ENCODE measurements around the gene ETS1. TPM values are rescaled to one million over a fixed set of nuclear protein-coding genes. Genes with fewer than 3 reads are reported as not detected.
A peak's percentile ranks its signal among the peaks of the same experiment; 100 is the strongest.

Gene ETS1
- total RNA-seq, 2 donors from 2014 or later = 61.0 to 62.5 TPM

- intact Hi-C loops (cut with DNase I) = loop anchor here in 1 of 2 donors (10.0 kb wide), 1 partner anchor 49 kb away; no protein-coding TSS in a partner anchor
- DNase-seq (ENCODE audit: low spot score) = no peak
Observed at GRCh38 chr11:128513915-128514681, 73.3 kb downstream of the ETS1 start.

DNA sequence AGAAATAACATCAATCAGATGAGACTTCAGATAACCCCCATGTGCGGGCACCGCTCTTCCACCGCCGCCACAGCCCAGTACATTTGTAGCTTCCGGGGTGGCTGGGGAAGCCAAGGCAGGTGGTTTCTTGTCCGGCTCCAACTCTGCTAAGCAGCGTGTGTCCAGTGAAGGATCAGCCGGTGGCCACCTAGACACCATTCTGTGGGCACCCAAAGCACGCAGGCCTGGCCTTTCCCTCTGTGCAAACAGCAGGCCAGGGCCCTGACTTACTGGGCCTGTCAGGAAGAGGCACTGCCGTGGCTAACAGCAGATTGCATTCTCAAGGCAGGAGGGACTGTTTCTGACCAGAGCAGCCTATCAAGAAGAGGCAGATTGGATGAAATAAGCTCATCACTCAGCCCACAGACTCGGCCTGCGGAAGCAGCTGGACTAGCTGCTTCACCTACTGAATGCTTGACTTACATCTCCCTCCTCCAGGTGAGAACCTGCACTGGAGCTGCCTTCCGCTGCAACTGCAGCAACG is 74.8 kb downstream of the ETS1 start:
- no peak for DNase-seq (ENCODE audit: low spot score)
- intact Hi-C loops (cut with DNase I) = loop anchor here in 1 of 2 donors (10.0 kb wide), 1 partner anchor 48 kb away; no protein-coding TSS in a partner anchor

- DNase-seq (ENCODE audit: low spot score) = no peak
- intact Hi-C loops (cut with DNase I) = loop anchor here in 1 of 2 donors (10.0 kb wide), 1 partner anchor 47 kb away; no protein-coding TSS in a partner anchor
Observed at GRCh38 chr11:128511712-128512111, 75.6 kb downstream of the ETS1 start.

DNA sequence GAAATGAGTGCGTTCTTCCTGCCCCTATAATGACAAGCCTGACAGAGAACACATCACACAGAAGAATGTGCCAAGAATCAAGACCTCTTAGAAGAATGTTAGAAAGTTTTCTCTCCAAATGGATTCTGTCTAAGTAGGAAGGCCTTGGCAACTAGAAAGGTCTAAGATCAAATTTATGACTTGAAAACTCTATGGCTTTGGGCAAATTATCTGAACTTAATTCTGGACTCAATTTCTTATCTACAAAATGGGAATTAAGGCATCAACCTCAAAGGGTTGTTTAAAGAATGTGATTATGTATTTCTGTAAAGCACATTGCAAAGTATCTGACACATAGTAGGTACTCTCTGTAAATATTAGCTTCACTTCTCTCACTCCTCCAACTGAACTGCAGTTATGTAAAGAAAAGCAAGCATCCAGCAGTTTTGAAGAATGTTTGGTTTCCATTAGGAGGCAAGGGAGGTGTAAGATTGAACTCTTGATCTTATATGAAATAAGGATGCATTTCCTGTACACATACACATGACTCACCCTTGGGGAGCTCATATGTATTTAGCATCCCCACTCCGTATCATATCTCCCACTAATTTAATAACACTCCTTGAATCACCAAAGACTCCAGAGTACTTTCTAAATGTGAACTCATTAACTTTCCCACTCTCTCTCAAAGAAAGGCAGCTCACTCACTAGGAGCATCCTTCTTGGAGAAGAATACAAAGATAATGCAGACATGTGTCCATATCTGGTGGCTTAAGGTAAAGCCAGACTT is 77.6 kb downstream of the ETS1 start:
- intact Hi-C loops (cut with DNase I) = loop anchor here in 1 of 2 donors (10.0 kb wide), 1 partner anchor 45 kb away; no protein-coding TSS in a partner anchor
- no peak for DNase-seq (ENCODE audit: low spot score)

DNA sequence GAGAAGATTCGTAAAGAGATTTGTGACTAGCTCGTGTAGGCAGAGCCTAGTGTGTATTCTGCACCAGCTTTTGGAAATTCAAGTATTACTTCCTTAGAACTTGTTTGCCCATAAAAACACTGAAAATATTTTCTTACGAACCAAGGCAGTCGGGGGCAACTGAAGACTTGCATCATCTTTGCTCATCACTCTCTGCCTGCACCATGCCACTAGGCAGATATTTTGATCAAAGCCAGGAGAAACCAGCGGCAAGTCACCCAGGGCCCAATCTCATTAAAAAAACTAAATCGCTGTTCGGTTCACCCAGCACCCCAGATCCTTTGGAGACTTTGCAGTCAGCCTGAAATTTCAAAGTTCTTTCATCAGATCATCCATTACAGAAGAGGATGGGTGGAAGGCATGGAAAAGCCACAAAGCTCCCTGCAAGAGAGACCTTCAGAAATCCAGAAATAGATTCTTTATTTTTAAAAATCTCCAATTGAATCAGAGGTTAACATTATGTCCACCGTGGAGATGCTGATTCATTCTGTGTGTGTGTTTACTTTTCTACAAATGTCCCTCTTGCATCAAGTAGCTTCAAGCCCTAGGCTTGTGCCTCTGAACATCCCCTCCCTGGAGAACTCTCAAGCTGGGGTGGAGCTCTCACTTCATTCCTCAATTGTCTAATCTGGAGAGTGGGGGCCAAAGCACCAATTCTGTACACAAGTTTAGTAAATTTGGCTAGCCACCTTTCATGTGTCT is 78.4 kb downstream of the ETS1 start:
- intact Hi-C loops (cut with DNase I) = no loop called here
- DNase-seq (ENCODE audit: low spot score) = no peak

- intact Hi-C loops (cut with DNase I) = no loop called here
- no peak for DNase-seq (ENCODE audit: low spot score)
Observed at GRCh38 chr11:128507936-128508335, 79.4 kb downstream of the ETS1 start.

DNA sequence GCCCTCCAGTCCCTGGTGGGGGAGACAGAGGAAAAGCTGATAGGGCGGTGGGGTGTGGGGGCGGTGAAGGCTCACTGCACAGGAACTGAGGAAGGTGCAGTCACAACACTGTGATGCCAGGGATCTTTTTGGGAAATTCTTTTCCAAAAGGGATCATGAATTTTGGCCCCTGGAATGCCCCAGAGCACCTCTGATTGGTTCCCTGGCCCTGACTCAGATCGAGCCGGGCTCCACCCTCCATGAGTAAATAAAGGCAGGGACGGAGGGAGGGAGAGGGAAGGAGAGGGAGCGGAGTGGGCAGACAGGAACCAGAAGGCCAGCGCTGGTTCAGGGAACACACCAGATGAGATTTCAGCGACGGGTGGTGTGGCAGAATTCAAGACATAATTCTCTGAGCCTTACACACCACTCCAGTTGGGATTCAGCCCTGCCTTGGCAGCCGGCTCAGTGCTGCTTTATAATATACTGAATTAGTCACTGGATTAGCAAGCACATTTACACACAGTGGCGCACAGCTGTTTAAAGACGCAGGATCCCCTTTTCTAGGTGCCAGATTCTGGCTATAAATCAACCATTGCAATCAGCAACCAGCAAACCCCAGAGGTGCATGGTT is 80.3 kb downstream of the ETS1 start:
- peak; percentile 97 for DNase-seq (ENCODE audit: low spot score)
- intact Hi-C loops (cut with DNase I) = no loop called here

- DNase-seq (ENCODE audit: low spot score) = no peak
- intact Hi-C loops (cut with DNase I) = no loop called here
Observed at GRCh38 chr11:128506356-128506755, 81.0 kb downstream of the ETS1 start.

DNA sequence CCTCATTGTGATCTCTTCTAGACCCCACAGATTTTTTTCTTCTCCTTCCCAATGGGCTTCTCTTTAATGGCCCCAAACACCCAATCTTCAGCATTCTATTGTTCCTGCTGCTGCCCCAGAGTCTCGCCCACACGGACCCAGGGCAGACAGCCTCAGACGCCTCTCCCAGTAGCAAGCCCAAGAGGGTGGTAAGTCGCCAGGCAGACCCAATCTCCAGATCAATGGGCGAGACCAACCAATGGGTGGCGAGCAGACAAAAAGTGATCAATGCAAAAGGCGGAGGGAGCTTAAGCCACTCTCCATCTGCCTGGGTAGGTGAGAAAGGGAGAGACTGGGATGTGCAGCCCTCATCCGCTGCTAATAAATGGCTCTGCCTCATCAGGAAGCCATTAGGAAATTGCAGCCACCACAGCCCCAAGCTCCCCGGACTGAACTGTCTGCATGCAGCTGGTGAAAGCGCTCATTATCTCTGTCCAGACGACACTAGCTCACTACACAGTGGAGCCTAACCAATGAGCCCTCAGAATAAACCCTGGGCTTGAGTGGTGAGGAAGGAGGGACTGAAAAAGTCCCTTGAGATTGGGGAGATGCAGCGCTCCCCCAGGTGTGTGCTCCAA is 81.8 kb downstream of the ETS1 start:
- DNase-seq (ENCODE audit: low spot score) = no peak

DNA sequence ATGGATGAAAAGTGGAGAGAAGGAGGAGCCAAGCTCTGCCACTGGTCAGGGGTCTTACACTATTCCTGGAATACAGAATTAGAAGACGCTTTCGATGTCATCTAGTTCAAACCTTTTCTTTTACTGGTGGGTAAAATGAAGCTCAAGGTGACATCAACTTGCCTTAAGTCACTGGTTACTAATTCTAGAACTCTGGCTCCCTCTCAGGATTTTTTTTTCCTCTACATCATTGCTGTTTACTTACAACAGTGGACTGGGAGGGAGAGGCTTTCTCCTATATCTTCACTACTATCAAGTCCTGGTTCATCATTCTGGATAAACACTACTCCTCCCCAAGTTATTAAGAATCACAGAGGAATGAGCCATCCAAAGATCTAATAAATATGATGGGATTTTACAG is 82.9 kb downstream of the ETS1 start:
- DNase-seq (ENCODE audit: low spot score) = no peak
- intact Hi-C loops (cut with DNase I) = no loop called here

More for the DNA sequence above, 81.8 kb downstream of the ETS1 start:
- intact Hi-C loops (cut with DNase I) = loop anchor here in 1 of 2 donors (1.0 kb wide), 1 partner anchor 22 kb away; no protein-coding TSS in a partner anchor

DNA sequence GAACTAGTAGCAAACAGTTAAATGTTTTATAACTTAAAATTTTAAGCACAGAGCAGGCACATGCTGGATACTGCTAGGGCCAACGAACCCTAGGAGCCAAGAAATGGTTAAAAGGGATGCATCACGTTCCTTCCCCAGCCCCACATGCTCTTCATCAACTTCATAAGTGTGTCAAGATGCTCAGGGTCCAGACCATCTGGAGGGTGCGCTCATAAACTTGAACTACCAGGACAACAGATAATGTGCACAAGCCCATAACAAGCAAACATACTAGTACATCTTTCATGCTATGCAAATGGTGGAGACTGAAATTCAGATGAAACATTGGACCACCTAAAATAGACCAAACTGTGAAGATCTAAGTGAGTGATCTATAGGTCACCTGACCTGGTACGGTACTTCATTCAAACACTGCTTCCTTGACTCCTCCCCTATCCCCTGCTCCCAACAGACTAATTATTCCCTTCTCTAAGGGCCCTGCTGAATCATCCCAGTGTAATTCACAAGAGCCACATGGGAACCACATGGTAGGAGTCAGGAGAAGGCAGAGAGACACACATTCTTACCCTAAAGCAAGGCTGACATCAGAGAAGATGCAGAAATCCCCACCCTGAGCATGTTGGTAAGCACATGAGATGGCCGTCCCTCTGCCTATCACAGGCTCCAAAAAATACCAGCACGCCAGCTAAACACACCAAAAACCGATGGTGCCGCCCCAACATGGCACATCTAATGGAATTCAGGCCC is 83.9 kb downstream of the ETS1 start:
- no peak for DNase-seq (ENCODE audit: low spot score)
- intact Hi-C loops (cut with DNase I) = no loop called here

GRCh38 chr11:128502726-128503125 is 84.6 kb downstream of the ETS1 start:
- DNase-seq (ENCODE audit: low spot score) = no peak
- intact Hi-C loops (cut with DNase I) = no loop called here

- intact Hi-C loops (cut with DNase I) = no loop called here
- DNase-seq (ENCODE audit: low spot score) = no peak
Observed at GRCh38 chr11:128501632-128502549, 85.5 kb downstream of the ETS1 start.

DNA sequence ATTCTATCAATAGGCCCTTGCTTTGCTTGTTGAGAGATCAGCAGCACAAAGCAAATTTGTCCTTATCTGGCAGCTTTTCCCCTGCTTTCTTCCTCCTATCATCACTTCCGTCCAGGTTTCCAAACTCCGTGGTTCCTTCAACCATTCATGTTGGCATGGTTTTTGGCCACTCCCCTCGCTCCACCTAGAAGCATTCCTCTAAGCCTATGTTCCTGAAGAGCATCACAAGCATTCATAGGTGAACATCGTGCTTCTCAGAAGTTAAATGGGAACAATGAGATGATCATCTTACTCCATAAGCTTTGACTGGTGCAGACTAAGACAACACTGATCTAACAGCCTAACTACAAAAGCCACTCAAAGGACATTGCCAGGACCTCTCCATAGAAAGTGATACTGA is 86.3 kb downstream of the ETS1 start:
- intact Hi-C loops (cut with DNase I) = no loop called here
- DNase-seq (ENCODE audit: low spot score) = no peak

DNA sequence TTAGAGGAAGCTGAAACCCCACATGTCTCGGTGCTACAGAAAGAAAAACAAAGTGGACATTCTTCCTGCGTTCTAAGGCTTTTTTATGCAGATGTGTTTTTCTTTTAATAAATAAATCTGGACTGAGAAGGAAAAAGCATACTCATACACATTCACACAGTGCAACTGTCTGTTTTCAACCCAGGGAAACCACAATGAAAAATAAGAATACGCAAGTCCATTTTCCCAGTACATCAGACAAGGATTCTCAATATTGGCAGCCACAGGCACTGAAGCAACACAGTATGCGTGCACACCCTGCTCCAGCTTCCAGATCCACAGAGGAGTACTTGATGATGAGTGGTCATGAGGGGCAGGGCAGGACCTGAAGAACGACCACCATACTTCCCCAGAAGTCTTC is 86.9 kb downstream of the ETS1 start:
- no peak for DNase-seq (ENCODE audit: low spot score)
- intact Hi-C loops (cut with DNase I) = no loop called here

DNA sequence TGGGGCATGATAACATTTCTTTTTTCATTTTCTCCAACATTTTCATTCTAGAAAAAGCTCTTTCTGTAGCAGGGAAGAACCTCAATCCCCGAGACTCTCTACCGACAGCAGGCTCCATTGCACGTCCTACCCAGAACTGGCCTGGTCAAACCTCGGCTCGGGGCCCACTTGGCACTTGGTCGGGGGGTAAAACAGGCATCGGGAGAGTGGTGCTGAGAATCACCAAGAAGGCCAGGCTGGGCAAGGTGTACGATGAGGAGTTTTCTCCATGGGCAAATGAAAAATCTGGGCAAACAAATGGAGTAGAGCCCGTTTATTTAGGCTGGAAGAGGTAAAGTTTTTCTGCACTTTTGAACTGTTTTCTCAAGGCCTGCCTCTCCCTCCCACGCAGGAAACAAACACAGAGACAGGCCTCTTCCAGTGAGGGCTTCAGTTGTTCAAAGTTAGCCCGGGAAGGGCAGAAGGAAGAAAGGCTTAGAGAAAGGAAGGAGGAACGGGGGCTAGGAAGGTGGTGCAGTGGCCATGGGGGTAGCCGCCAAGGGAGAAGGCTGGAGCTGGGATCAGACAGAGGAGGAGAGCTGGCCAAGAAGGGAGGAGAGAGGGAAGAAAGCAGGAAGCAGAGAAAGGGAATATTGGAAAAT is 87.6 kb downstream of the ETS1 start:
- intact Hi-C loops (cut with DNase I) = no loop called here
- no peak for DNase-seq (ENCODE audit: low spot score)
